ENCODE measurements around the gene ANK3.
A peak's percentile ranks its signal among the peaks of the same experiment; 100 is the strongest.

The ANK3 gene

DNA sequence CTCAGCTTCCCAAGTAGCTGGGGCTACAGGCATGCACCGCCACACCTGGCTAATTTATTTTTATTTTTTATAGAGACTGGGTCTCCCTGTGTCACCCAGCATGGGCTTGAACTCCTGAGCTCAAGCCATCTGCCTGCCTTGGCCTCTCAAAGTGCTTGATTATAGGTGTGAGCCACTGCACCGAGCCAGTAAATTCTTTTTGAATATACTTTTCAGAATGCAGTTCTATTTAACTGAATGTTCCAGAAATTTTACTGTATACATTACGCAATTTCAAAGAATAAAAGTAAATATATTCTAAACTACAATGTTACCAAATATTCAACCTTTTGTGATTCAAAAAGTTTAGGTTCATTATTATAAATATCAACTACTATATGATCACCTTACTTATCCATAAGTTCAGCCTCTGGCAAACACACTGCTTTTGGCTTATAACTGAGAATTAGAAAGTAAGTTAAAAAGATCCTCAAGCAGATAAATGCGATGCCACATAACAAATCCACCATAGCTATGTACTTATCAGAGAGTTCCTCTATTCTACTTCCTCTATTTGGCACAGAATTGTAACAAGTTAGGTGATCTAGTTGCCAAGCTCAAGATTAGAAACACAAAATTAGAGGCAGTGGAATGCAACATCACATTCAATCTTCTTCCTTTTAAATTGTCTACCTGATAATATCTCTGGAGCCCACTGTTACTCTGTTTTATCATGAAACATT is 118.2 kb downstream of the ANK3 start:
- DNase-seq = no peak

DNA sequence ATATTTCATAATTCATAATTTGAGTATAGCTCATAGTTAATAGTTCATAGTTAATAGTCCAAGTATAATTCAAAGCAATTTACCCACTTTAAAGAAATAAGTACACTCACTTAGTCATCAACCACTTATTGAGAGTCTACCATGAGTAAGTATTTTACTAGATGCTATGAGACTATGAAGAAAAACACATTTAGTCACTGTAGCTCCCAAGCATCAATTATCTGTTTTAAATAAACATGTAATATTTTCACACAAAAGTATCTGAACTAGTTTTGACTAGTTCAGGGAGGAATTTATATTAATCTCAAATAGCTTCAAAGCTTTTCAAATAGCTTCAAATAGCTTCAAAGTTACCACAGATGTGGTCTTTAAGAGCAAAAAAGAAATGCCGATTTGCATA is 119.2 kb downstream of the ANK3 start:
- DNase-seq = no peak

DNA sequence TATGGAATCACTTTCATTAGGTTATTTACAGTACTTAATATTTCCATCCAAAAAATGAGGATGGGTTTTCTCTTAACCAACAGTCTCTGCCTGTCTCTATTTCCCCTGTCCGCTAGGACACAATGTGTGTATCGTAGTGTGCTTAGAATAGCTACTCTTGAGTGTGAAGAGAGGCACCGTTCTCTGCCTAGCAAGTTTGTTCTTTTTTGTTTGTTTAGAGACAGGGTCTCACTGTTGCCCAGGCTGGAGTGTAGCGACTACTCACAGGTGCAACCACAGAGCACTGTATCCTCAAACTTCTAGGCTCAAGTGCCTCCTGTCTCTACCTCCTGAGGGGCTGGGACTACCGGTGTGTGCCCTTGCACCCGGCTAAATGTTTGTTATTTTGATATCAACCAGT is 121.9 kb downstream of the ANK3 start:
- no peak for DNase-seq

DNA sequence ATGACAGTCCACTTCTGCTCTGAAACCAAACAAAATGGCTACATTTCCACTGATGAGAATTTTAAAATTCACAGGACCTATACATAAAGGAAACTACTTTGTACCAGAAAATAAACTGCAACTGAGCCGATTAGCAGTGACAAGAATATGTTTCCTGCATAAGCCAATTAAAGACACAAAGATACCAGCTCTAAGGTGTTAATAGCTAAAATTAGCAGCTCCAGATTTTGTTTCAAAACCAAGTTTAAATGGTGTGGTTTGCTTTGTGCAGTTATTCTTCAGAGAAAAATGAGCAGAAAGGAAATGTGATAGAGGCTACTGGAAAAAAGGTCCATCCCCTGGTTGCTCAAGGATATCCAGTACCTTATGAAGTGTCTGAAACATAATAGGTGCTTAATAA is 123.2 kb downstream of the ANK3 start:
- DNase-seq = no peak

DNA sequence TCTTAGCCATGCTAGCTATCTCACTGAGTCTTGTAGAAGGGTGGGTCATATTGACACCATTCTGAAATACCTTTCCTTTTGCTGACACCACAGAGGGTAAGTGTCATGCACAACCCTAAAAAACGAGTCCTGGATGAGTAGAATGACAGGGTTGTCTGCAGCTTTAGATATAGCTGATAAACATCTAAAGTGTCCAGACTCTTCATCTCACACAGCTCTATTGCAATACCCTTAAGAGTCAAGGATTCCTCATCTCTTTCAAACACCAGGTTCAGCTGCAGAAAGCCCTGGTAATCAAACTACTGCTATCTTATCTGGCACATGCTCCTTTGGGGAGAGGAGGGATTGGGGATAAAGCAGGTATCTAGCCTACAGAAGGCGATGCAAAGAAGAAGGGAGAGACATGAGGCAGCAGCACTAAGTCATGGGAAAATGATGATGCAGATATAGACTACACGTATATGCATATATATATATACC is 127.0 kb downstream of the ANK3 start:
- no peak for DNase-seq

DNA sequence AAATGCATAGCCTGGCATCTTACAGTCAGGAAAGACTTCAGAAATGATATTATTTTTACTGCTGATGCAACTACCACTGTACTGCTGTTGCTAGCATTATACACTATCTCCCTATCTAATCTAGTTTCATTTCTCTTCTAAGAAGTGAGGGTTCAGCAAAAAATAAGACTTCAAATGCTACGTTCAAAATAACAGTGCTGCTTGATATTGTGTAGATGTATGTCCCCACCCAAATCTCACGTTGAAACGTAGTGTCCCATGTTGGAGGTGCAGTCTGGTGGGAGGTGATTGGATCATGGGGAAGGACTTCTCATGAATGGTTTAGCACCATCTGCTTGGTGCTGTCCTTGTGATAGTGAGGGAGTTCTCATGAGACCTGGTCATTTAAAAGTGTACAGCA is 129.4 kb downstream of the ANK3 start:
- no peak for DNase-seq

DNA sequence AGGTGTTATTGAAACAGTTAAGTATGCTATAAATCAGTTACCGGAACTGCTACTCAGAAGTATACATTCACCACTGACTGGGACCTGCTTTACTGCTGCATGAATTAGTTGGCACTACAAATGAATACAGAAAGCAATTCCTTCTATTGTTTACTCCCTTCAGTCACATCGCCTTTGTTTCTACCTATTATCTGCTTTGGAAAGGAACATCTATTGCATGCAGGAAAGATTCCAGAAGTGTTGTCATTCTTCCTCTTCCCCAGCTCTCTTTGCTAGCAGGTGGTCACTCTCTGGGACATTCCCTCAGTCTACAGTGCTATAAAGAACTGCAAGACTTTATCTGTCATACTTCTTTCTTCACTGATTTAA is 131.3 kb downstream of the ANK3 start:
- no peak for DNase-seq

DNA sequence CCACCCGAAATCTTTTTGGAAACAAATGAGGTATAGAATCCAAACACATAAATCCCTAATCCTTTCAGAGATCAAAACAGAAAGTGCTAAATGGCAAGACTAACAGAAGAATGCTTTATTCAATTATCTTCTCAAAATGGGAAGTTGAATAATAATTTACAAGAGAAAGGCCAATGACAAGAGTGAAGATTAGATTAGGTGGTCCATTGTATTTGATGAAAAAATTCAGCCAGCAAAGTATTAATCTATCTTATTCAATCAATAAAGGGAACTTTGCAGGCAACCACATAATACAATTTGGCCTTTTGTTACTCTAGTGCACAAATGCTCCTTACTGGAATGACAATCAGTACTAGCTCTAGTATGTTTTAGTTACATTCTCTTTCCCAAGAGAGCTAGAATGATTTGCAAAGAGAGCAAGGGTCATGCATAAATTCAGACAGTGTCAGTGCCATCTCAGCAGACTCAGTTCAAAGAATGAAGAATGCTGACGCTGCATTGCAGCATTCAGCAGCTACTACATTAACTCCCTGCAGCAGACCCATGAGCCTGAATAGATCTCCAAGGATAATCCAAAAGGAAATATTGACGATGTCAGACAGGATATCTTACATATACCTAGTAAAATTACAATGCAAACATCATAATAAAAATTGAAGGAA is 131.8 kb downstream of the ANK3 start:
- no peak for DNase-seq

DNA sequence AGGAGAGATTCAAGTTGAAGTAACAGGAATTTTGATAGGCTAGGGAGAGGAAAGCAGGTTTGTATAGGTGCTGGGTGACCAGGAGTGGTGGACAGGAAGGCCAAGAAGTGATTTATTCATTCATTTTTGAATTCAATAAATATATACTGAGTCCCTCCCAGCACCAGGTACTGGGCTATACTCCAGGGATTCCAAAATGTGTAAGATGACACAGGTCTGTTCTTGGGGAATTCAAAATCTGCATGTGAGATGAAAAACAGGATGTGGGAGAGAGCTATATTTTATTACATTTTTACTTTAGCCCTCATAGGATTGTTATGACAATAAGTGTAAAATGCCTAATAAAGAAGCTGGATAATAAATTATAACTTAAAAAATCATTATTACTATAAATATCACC is 134.9 kb downstream of the ANK3 start:
- no peak for DNase-seq

DNA sequence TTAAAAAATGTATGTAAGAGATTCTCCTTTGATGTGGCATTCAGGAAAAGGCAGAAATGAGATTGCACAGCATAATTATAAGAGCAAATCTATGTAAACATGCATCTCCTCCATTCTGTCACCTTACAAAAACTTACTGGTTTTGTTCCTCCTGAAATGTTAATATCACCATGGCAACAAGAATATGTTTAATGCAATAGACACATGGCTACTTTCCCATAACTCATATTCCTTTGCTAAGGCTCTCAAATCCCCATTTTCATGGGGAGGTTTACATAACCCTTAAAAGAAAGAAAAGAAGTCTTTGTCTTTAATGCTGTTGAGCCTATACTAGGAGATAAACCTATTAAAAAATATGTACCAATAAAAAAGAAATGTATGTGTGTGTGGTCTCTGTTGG is 136.2 kb downstream of the ANK3 start:
- no peak for DNase-seq

DNA sequence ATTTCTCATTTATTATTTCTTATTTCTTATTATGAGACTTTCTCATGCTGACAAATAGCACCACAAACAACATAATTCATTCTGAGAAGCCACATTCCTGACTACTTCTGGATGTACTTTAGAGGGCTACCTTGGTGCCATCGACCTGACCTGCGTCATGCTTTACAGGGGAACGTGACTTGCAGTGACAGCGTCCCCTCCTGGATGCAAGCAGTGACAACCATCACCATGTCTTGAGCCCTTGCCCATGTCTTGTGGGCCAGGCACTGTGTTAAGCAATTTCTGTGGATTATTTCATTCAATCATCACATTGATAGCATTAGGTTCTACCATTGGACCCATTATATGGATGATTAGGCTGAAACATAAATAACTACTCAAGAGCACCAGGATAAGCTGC is 137.0 kb downstream of the ANK3 start:
- no peak for DNase-seq

DNA sequence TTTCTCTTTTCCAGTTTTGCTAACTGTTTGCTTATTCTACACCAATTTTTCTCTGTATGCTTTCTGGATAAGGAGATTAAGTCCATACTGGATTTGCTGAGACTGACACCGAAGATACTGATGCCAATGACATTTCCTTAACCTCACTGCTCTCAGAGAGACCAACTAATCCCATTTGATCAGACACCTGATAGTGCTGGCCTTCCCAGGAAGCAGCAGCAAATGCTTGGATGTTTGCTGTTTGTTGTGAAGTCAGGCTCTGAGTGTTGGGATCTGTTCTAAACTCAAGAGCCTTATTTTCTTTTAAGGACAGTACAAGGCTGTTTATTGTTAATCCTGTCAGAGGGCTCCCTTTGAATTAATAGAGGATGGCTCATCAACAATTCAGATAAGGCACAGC is 143.3 kb downstream of the ANK3 start:
- DNase-seq = no peak

DNA sequence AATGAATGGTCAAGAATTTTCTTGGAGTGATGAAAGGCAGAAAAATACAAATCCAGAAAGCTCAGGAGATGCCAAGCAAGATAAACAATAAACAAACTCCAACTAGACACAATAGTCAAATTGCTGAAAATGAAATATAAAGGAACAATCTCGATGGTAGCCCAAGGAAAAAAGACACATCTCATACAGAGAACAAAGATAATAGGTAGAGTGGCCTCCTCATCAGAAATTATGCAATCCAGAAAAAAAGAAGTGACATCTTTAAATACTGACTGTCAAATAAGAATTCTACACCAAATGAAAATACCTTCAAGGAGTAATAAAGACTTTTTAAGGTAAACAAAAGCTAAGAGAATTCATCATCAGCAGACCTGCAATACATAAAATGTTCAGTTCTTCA is 150.4 kb downstream of the ANK3 start:
- no peak for DNase-seq

DNA sequence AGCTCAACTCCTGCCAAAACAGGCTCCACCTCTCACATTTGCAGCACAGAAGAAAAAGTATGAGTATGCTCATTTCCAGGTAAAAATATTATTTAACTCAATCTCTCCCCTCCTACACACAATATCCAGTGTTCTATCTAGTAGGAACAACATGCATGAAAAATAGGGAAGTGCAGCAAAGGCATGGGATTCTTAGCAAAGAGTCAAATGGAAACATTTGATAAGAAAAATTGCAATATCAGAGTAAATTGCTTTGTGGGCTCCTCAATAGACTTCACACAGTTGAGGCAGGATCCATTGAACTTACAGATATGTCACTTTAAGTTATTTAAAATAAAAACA is 150.9 kb downstream of the ANK3 start:
- no peak for DNase-seq

DNA sequence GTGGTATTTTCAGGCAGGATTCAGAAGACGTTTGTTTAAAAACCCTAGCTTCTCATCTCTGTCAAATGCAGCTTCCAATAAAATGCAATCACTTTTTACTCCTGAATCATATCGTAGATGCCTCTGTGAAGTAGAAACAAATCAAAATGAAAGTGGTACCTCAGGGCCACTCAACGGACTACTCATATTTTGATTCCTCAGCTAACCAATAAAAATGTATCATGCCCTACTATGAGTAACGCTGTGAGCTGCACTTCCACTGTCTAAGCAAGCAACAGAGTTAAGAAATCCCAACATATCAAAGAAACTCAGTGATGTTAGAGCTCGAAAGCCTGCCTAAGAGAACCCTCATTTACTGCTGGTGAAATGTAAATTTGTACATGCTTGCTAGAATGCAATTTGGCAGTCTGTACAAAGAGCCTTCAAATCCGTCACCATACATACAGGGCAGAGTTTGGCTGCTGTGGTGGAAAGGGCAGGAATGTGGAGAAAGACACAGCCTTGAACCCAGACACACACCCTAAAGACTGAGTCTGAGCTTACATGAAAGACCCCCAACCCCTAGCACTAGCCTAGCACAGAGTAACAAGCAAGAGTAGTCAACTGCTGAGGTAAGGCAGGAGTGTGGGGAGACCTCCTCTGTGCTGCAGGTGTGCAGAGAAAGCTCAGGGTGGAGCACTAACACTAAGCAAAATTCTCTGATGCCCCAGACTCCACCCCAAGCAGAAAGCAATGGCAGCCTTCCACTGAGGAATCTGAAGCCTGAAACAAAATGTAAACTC is 151.5 kb downstream of the ANK3 start:
- DNase-seq = peak; percentile 4

DNA sequence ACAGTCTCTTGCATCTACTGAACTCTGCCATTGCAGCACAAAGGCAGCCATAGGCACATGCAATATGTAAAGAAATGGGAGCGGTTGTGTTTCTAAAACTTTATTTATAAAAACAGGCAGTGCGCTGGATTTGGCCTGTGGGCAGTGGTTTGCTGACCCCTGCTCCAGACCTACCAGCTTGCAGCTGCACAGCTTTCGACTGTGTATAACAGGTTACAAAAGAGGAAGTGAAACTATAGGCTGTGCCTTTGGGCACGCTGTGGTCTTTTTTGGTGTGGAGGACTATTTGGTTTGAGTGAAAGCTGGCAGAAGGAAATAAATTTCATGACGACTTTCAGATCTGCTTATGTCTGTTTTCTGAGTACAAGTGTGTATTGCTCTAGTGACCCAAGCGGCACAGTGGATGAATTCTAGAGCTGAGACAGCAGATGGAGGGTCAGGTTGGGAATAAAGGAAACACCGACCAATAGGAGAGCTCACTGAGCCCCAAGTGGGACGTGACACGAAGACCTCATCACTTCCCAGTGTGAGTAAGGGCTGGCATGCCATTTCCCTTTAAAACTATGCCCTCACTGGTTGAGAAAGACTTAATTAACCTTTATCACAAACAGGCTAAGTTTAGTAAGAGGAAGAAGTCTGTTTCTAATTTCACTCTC is 152.7 kb downstream of the ANK3 start:
- no peak for DNase-seq

DNA sequence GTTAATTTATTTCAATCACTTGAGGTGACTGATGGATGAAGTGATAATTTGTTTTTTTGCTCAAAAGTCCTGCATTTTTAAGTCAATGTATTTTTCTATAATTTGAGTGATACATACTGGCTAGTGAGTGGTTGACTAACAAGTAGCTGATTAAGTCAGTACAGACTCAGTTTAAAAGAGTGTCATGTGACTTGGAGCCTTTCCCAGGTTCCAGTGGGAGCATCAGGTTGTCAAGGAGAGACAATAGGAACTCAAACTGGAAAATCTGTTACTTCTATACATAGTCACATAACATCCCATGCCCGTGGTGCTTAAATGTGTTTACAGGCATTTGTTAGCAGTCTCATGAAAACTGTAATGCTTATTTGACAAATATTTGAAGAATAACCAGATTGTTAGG is 154.7 kb downstream of the ANK3 start:
- DNase-seq = no peak

DNA sequence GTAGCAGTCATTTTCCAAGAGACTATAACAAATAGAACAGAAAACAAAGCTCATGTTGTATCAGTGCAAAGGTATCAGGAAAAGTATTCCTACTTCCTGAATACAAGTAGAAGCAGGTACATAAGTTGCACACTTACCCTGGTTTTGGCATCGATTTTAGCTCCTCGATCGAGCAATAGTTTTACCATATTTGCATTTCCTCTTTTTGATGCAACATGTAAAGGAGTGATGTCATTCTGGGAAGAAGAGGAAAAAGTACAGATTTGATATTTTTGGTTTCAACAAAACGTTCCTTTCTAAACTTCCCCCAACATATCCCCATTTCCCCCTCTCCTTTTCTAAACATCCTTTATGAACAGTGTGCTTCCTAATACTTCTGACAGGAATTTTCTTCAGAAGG is 155.1 kb downstream of the ANK3 start:
- DNase-seq = no peak

DNA sequence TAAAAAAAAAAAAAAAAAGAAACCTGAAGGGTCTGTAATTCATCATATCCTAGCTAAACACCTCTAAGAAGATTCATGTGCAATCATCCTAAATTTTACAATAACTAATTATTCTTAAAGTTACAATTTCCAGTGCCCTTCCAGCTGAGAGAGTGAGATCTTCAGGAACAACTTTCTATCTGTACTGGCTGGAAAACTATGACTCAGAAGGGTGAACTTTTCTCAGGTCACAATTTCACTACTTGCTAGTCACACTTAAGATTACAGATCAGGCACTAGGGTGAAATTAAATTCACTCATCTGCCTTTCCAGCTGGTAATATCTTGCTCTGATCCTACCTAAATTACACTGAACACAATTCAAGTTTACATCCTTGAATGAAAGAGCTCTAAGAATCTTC is 158.8 kb downstream of the ANK3 start:
- DNase-seq = no peak

DNA sequence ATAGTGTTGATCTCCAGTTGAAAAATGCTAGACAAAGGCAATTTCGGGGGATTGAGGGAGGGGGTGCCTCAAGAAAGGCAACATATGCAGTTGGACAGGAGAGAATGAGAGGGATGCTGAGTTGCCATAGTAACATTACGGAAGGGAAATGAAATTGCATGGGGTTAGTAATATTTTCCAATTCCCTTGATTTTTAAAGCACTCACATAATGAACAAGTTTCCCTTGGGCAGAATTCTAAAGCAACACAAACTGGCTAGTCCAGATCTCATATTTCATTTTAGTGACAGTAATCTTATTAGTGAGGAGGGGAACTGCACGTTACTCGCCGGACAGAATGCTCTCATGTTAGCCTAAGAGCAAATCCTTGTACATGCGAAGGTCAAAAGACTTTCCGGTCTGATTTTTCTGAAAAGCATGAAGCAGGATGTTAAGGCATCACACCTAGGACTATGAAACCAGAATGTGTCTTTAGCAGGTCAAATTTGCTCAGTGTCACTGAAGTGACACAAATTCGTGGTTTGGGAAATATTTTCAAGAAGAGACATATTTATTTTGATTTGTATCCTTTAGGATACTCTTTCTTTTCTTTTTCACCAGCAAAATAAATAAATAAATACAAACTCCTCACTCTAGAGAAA is 165.5 kb downstream of the ANK3 start:
- DNase-seq = no peak

DNA sequence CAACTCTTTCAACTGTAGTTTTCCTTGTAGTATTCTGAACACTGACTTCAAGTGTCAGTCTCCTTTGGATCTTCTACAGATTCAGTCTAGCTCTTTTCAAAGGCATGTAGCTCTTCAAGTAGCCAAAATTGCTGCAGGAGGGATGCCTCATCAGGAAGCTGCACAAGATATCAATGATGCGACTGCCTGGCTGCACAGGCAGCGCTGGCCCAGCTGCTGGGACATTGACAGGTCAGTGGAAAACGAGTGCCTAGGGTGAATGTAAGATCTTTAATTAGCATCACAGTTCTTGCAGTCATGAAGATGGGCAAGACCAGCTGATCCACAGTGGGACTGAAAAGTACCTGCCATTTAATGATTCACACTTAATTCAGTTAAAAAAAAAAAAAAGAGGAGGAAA is 167.6 kb downstream of the ANK3 start:
- DNase-seq = no peak

DNA sequence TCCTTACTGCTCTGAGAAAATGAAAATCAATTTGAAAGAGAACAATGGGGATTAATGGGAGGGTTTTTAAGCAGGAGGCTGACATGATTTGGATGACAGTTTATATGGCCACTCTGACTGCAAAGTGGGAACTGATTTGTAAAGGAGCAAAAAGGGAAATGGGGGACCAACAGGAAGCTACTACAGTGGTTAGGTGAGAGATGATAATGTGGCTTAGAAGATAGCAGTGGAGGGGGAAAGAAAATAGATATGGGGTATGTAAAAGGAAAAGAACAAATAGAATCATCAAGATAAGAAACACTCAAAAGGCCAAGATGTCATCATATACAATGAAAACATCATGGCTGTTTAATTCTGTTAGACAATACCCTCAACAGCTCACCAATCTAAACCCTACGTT is 177.5 kb downstream of the ANK3 start:
- DNase-seq = no peak

DNA sequence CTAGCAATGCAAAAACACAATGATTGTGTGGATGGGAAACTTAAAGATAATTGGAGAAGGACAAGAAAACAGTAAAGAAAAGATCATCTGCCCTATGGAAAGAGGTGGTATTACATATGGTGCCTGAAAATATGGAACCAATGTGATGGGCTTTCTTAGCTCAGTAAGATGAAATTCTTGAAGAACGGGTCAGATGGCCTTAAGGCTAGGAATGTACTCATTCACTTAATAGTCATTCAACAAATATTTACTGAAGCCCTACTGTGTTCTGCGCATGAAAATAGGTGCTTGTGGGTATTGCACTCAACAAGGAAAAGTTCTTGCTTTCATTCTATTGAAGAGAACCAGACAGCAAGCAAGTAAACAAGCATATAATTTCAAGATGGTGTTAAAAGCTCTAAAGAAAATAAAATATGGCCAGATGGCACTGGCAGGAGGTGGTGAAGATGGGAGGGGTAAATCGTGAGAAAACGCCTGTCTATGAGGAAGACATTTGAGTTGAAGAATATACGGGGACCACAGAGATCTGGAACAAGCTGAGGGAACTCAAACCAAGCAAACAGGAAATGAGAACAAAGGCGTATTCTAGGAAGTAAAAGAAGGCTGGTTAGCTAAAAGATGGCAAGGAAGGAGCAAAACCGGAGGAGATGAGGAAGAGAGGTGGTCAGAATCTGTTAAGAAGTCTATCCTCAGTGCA is 179.7 kb downstream of the ANK3 start:
- no peak for DNase-seq

Data from NCI-H1436 (cell line).